HepG2 (cell line): ENCODE measurements around the gene SEMA7A. TPM values are rescaled to one million over a fixed set of nuclear protein-coding genes. Genes with fewer than 3 reads are reported as not detected.

Source experiments
- ATAC-seq: fragments of 200-7000 bp; cut with Tn5 transposase; 3 replicates; pipeline ENCODE4 v1.9.1; 2020; ENCODE audit warnings: mild to moderate bottlenecking, moderate library complexity
- BruUV-seq: library from RNA; stranded (reverse); fragments of 400-500 nt; replicated peaks from 2 replicates; lab custom pipeline; 2021; lab: Mats Ljungman, UMichigan
- CTCF ChIA-PET: fragments of 300-600 bp; formaldehyde crosslinking; extraction: SDS; loops from one replicate; lab custom pipeline; 2021; ENCODE audit warnings: low total read pairs, inconsistent platforms, low intra/inter-chr PET ratio; lab: Yijun Ruan, JAX
- POLR2A ChIA-PET: fragments of 350-600 bp; sonication (Branson Sonifier 250); formaldehyde crosslinking; loops from one replicate; lab custom pipeline; 2020; ENCODE audit warnings: antibody characterized with exemption, inconsistent platforms; lab: Yijun Ruan, JAX
- DNase-seq: peaks from one replicate; pipeline ENCODE4 v3.0.0-alpha.2; 2015; ENCODE audit warnings: low spot score
- FAIRE-seq: peaks from 3 replicates; lab custom pipeline; 2011; peaks lifted over from hg19 to GRCh38; lab: Jason Lieb, UNC
- H2AFZ ChIP-seq: one replicate; pipeline ENCODE4 v1.6.1; 2011; ENCODE audit warnings: low read length, inconsistent platforms
- H3K27ac ChIP-seq: fragments of 300-600 bp; 3 replicates; pipeline ENCODE4 v1.8.0; 2011; ENCODE audit warnings: mixed run types, mild to moderate bottlenecking, mixed read lengths, low read length, inconsistent platforms; ENCODE audit not compliant: insufficient read depth; ENCODE audit errors: extremely low read length
- H3K27me3 ChIP-seq, 2 experiments: fragments of 200-600 bp in 1 of 2; 2 replicates in 1 of 2; 3 replicates in 1 of 2; pipeline versions ENCODE4 v1.6.0 to v1.8.0; 2011; ENCODE audit warnings: low read length in 2 of 2, mild to moderate bottlenecking in 2 of 2, moderate library complexity in 2 of 2, inconsistent platforms in 1 of 2; ENCODE audit not compliant: insufficient read depth in 2 of 2, control insufficient read depth in 1 of 2
- H3K36me3 ChIP-seq, 2 experiments: fragments of 200-600 bp in 1 of 2; replicated peaks in 1 of 2; 2 replicates in 1 of 2; 3 replicates in 1 of 2; pipeline versions ENCODE4 v1.5.1 to v1.8.0; 2011; ENCODE audit warnings: low read length in 2 of 2, inconsistent platforms in 1 of 2; ENCODE audit not compliant: insufficient read depth in 2 of 2, control insufficient read depth in 1 of 2
- H3K4me1 ChIP-seq: 2 replicates; pipeline ENCODE4 v1.5.1; 2012; ENCODE audit warnings: low read length, inconsistent platforms; ENCODE audit not compliant: insufficient read depth
- H3K4me2 ChIP-seq: 2 replicates; pipeline ENCODE4 v1.6.0; 2011; ENCODE audit warnings: low read depth, low read length, inconsistent platforms
- H3K4me3 ChIP-seq, 3 experiments: fragments of 200-600 bp in 1 of 3; sonication (generic), shearing (Covaris generic) in 1 of 3; replicated peaks in 1 of 3; 2 replicates each; pipeline ENCODE4 v1.5.1; 2011 to 2016; ENCODE audit warnings: low read length in 3 of 3, inconsistent platforms in 2 of 3, low read depth in 2 of 3, mild to moderate bottlenecking in 2 of 3, control low read depth in 1 of 3, mixed read lengths in 1 of 3; ENCODE audit not compliant: insufficient read depth in 1 of 3
- H3K79me2 ChIP-seq: one replicate; pipeline ENCODE4 v1.6.1; 2011; ENCODE audit warnings: low read length, inconsistent platforms; ENCODE audit not compliant: insufficient read depth
- H3K9ac ChIP-seq: 2 replicates; pipeline ENCODE4 v1.6.0; 2011; ENCODE audit warnings: mild to moderate bottlenecking, low read depth, low read length, inconsistent platforms; ENCODE audit not compliant: insufficient read depth
- H3K9me3 ChIP-seq: 2 replicates; pipeline ENCODE4 v1.5.1; 2012; ENCODE audit warnings: mild to moderate bottlenecking, low read length
- H4K20me1 ChIP-seq: 2 replicates; pipeline ENCODE4 v1.6.0; 2011; ENCODE audit warnings: inconsistent platforms, mild to moderate bottlenecking, low read length, moderate library complexity; ENCODE audit not compliant: insufficient read depth
- DZIP1 ChIP-seq: sonication (generic); formaldehyde crosslinking; IDR thresholded peaks from 2 replicates; pipeline ENCODE4 v1.5.0; 2020; ENCODE audit warnings: mild to moderate bottlenecking, missing genetic modification reagents
- GABPA ChIP-seq, 2 experiments: IDR thresholded peaks; 2 replicates each; pipeline ENCODE4 v1.6.1; 2011 to 2016; ENCODE audit warnings: low read depth in 2 of 2, low read length in 1 of 2, missing biosample characterization in 1 of 2, missing genetic modification characterization in 1 of 2
- NFIB ChIP-seq: sonication (generic); formaldehyde crosslinking; IDR thresholded peaks from 2 replicates; pipeline ENCODE4 v1.9.0; 2021; ENCODE audit warnings: missing genetic modification reagents, mild to moderate bottlenecking, borderline replicate concordance
- PCBP2 ChIP-seq: fragments of 200-400 bp; formaldehyde crosslinking; optimal IDR thresholded peaks from 2 replicates; pipeline ENCODE3; 2018; ENCODE audit warnings: low read length, low read depth; ENCODE audit not compliant: poor library complexity, severe bottlenecking
- UBTF ChIP-seq: sonication (generic); formaldehyde crosslinking; IDR thresholded peaks from 2 replicates; pipeline ENCODE4 v1.4.0; 2020; ENCODE audit warnings: mild to moderate bottlenecking, missing genetic modification reagents
- ZNF616 ChIP-seq: sonication (generic); formaldehyde crosslinking; IDR thresholded peaks from 2 replicates; pipeline ENCODE4 v1.5.0; 2020; ENCODE audit warnings: low read depth, mild to moderate bottlenecking, missing genetic modification reagents
- WGBS: methylation state at CpG from one replicate; pipeline ENCODE4 v1.1.6; 2017; ENCODE audit warnings: low lambda C conversion rate; 5-methylcytosine and 5-hydroxymethylcytosine counted together
- in situ Hi-C: cut with HindIII; loops from 2 replicates; pipeline ENCODE4 v1.10.0; 2017; ENCODE audit warnings: low pct_unique_long_range_greater_than_20kb; ENCODE audit not compliant: extremely low pct_ligation_motif_present
- intact Hi-C: fragments of 100-400 bp; cut with micrococcal nuclease; formaldehyde crosslinking; loops from one replicate; pipeline ENCODE4 v1.10.0; 2022; ENCODE audit not compliant: unreplicated experiment
- polyA plus RNA-seq, 8 experiments: library from polyadenylated mRNA; depleted of rRNA in 3 of 8; stranded (reverse) in 7 of 8; unstranded in 1 of 8; fragments of >200 nt; fragmentation: Illumina TruSeq in 4 of 8; extraction: Trizol in 4 of 8; gene quantifications; 2 replicates each; pipeline versions ENCODE4 v1.2.1 to v1.2.3, GENCODE V29; 2011 to 2016; ENCODE audit warnings: low read depth in 4 of 8, missing spikeins in 1 of 8, mixed read lengths in 1 of 8; ENCODE audit not compliant: insufficient read depth in 1 of 8
- total RNA-seq, 5 experiments: library from RNA; depleted of rRNA; stranded (reverse); fragments of >200 nt; fragmentation: Illumina TruSeq; extraction: Trizol; gene quantifications; 2 replicates each; pipeline ENCODE4 v1.2.3, GENCODE V29; 2016; ENCODE audit warnings: low read depth in 1 of 5

Gene SEMA7A
- total and polyA plus RNA-seq, 2 of the 13 experiments (the other 11 are each of a cell fraction or from before 2014, with no cell fraction given), result 9.0 to 15.8 TPM

GRCh38 chr15:74438206-74438605 lies 4.4 kb upstream of the SEMA7A start:
- Histone ChIP-seq H3K9ac (no peak overlapping the region), H4K20me1 (no peaks in the 10 kb centered on the region), H3K4me3 (no peak overlapping the region), H3K79me2 (peaks cover 3% of the 10 kb centered on the region), H3K27ac (no peak overlapping the region), H3K4me2 (peak overlapping the region; percentile 5; the same call in 1 of the 2 replicates), H3K36me3 (peaks cover 11 to 19% of the 10 kb centered on the region in 2 experiments; a peak in 4 of 5 replicates), H3K4me1 (peaks cover 70% of the 10 kb centered on the region), H3K27me3 (no peaks in the 10 kb centered on the region)
- 58% methylated on average over 2 of the region's 2 CpGs for WGBS
- ChIA-PET POLR2A (interaction anchor here (6.8 to 9.5 kb wide), 3 partner anchors 16 to 53 kb away, joined by 107 to 357 read pairs (median 124); partner anchors contain the start of gene UBL7), CTCF (interaction anchor here (0.8 to 4.2 kb wide), 5 partner anchors 23 to 64 kb away, joined by 3 to 77 read pairs (median 12); partner anchors contain the start of gene UBL7)
- no peak for ATAC-seq
- no peak for FAIRE-seq
- intact Hi-C loops, result loop anchor here (1.0 to 2.0 kb wide), 2 partner anchors 51 to 56 kb away; no protein-coding TSS in a partner anchor
- in situ Hi-C loops, result no loop called here
- BruUV-seq, result no TSS peak
- TF ChIP-seq NFIB (CRISPR knock-in tag) (no peak), UBTF (CRISPR knock-in tag) (no peak), DZIP1 (CRISPR knock-in tag) (no peak), GABPA (IDR thresholded peaks at IDR 0.05; ENCODE audit: low read depth, low read length) (no peak), GABPA (CRISPR knock-in tag; IDR thresholded peaks at IDR 0.05; ENCODE audit: low read depth) (no peak), PCBP2 (no peak), ZNF616 (CRISPR knock-in tag) (no peak)
- TF ChIP-seq, all 625 proteins: peak for 0
- H2AFZ ChIP-seq, result no peak overlapping the region
- H3K9me3 ChIP-seq, result no peaks in the 10 kb centered on the region
- DNase-seq, result no peak
